Tibial artery (tissue), 4 donors: ENCODE data around the gene CFAP299.

Experiments
- DNase-seq, 2 donors: peaks; one replicate each; pipeline ENCODE4 v3.0.0-alpha.2; 2019
- H3K27ac ChIP-seq, 2 donors: fragments of 200-600 bp; sonication (generic) in 1 of 2; 1 replicate in 1 of 2; 2 replicates in 1 of 2; pipeline ENCODE4 v1.5.1; 2018 to 2019; ENCODE audit warnings: mild to moderate bottlenecking in 1 of 2
- H3K27me3 ChIP-seq, 2 donors: fragments of 200-600 bp; sonication (generic) in 1 of 2; one replicate each; pipeline versions ENCODE4 v1.5.1 to v1.6.0; 2016 to 2019
- H3K36me3 ChIP-seq, 3 donors: fragments of 200-600 bp; sonication (generic) in 2 of 3; one replicate each; pipeline ENCODE4 v1.5.1; 2016 to 2019; ENCODE audit warnings: mild to moderate bottlenecking in 2 of 3
- H3K4me1 ChIP-seq, 4 donors: fragments of 200-600 bp; sonication (generic) in 2 of 4; 1 replicate in 3 of 4; 2 replicates in 1 of 4; pipeline ENCODE4 v1.5.1; 2016 to 2019
- H3K4me3 ChIP-seq, 2 donors: fragments of 200-600 bp; sonication (generic) in 1 of 2; 1 replicate in 1 of 2; 2 replicates in 1 of 2; pipeline ENCODE4 v1.5.1; 2018 to 2019; ENCODE audit warnings: mild to moderate bottlenecking in 2 of 2
- H3K9me3 ChIP-seq, 3 donors: fragments of 200-600 bp; sonication (generic) in 1 of 3; one replicate each; pipeline ENCODE4 v1.5.1; 2016 to 2019
- CTCF ChIP-seq, 2 experiments: fragments of 200-600 bp in 1 of 2; fragments of 450-650 bp in 1 of 2; IDR thresholded peaks; one replicate each; pipeline ENCODE4 v1.5.1; 2017 to 2019; ENCODE audit warnings: antibody characterized with exemption in 2 of 2, mild to moderate bottlenecking in 1 of 2, moderate library complexity in 1 of 2
- intact Hi-C: fragments of 100-400 bp; cut with DNase I; formaldehyde crosslinking; loops from one replicate; pipeline ENCODE4 v1.15.0; 2023; ENCODE audit warnings: low total_unique reads

The CFAP299 gene

GRCh38 chr4:80874979-80875378 is 539.4 kb downstream of the CFAP299 start:
- intact Hi-C loops, result no loop called here
- no peak for DNase-seq
- TF ChIP-seq CTCF (IDR thresholded peaks at IDR 0.05), result no peak
- Histone ChIP-seq H3K27ac (no peak overlapping the region), H3K4me1 (no peaks in the 10 kb centered on the region), H3K9me3 (no peaks in the 10 kb centered on the region), H3K27me3 (no peaks in the 10 kb centered on the region), H3K36me3 (no peaks in the 10 kb centered on the region), H3K4me3 (no peak overlapping the region)

- TF ChIP-seq CTCF (IDR thresholded peaks at IDR 0.05), result no peak
- intact Hi-C loops, result no loop called here
These were observed 540.1 kb downstream of the CFAP299 start for GRCh38 chr4:80875642-80876041.

GRCh38 chr4:80876810-80877209 is 541.3 kb downstream of the CFAP299 start:
- DNase-seq, result no peak
- intact Hi-C loops, result no loop called here

More at GRCh38 chr4:80875642-80876041, 540.1 kb downstream of the CFAP299 start:
- no peaks in the 10 kb centered on the region for H3K36me3 ChIP-seq
- no peaks in the 10 kb centered on the region for H3K4me1 ChIP-seq
- H3K9me3 ChIP-seq, result no peaks in the 10 kb centered on the region
- no peak overlapping the region for H3K4me3 ChIP-seq
- no peak for DNase-seq
- no peak overlapping the region for H3K27ac ChIP-seq
- no peaks in the 10 kb centered on the region for H3K27me3 ChIP-seq

GRCh38 chr4:80878218-80878617 is 542.7 kb downstream of the CFAP299 start:
- no peaks in the 10 kb centered on the region for H3K36me3 ChIP-seq
- TF ChIP-seq CTCF (IDR thresholded peaks at IDR 0.05), result no peak
- H3K27me3 ChIP-seq, result no peaks in the 10 kb centered on the region
- no peaks in the 10 kb centered on the region for H3K9me3 ChIP-seq
- H3K27ac ChIP-seq, result no peak overlapping the region
- H3K4me3 ChIP-seq, result no peak overlapping the region
- intact Hi-C loops, result no loop called here
- no peaks in the 10 kb centered on the region for H3K4me1 ChIP-seq
- no peak for DNase-seq

More at GRCh38 chr4:80876810-80877209, 541.3 kb downstream of the CFAP299 start:
- H3K4me3 ChIP-seq, result no peak overlapping the region
- no peak overlapping the region for H3K27ac ChIP-seq
- TF ChIP-seq CTCF (IDR thresholded peaks at IDR 0.05), result no peak
- no peaks in the 10 kb centered on the region for H3K4me1 ChIP-seq
- H3K36me3 ChIP-seq, result no peaks in the 10 kb centered on the region
- H3K27me3 ChIP-seq, result no peaks in the 10 kb centered on the region
- H3K9me3 ChIP-seq, result no peaks in the 10 kb centered on the region

- Histone ChIP-seq H3K27ac (no peak overlapping the region), H3K36me3 (no peaks in the 10 kb centered on the region), H3K4me1 (no peaks in the 10 kb centered on the region), H3K27me3 (no peaks in the 10 kb centered on the region), H3K9me3 (no peaks in the 10 kb centered on the region), H3K4me3 (no peak overlapping the region)
- no peak for DNase-seq
- intact Hi-C loops, result no loop called here
- no peak for TF ChIP-seq CTCF (IDR thresholded peaks at IDR 0.05)
These were observed 562.2 kb downstream of the CFAP299 start for GRCh38 chr4:80897537-80898303.
